GM12878 (cell line): ENCODE data around the gene SKP2.

Experiments used
- EGR1 ChIP-seq, 2 experiments: IDR thresholded peaks; 1 replicate in 1 of 2; 2 replicates in 1 of 2; pipeline ENCODE4 v1.6.1; 2011 to 2012; ENCODE audit warnings: low read depth in 2 of 2, low read length in 2 of 2, borderline replicate concordance in 1 of 2, mild to moderate bottlenecking in 1 of 2, moderate library complexity in 1 of 2
- MEF2B ChIP-seq: fragments of 450-650 bp; IDR thresholded peaks from 2 replicates; pipeline ENCODE4 v1.6.1; 2018; ENCODE audit warnings: mild to moderate bottlenecking, moderate library complexity; ENCODE audit not compliant: partially characterized antibody, poor library complexity, severe bottlenecking
- MYC ChIP-seq: IDR thresholded peaks from 2 replicates; pipeline ENCODE4 v1.6.1; 2011; ENCODE audit warnings: mild to moderate bottlenecking, low read length, moderate library complexity, inconsistent platforms; ENCODE audit not compliant: insufficient read depth, insufficient replicate concordance, insufficient read length, severe bottlenecking
- POLR2AphosphoS5 ChIP-seq: IDR thresholded peaks from 2 replicates; pipeline ENCODE4 v1.6.1; 2011; ENCODE audit warnings: mild to moderate bottlenecking, low read length, inconsistent platforms
- TF ChIP-seq, protein P1 (sequence below), 3 experiments: IDR thresholded peaks in 2 of 3; conservative IDR thresholded peaks in 1 of 3; 2 replicates each; pipeline ENCODE4 v1.5.1; 2011; ENCODE audit warnings: low read depth in 3 of 3, low read length in 3 of 3, mild to moderate bottlenecking in 3 of 3, control low read depth in 2 of 3, moderate library complexity in 2 of 3, inconsistent platforms in 1 of 3, mixed read lengths in 1 of 3; ENCODE audit not compliant: control insufficient read depth in 2 of 3, insufficient read depth in 1 of 3; ENCODE audit errors: extremely low read depth in 1 of 3

GRCh38 chr5:36135988-36136387 lies 15.9 kb upstream of the SKP2 start:
- TF ChIP-seq MEF2B (no peak), MYC (no peak), EGR1 (IDR thresholded peaks at IDR 0.05; ENCODE audit: borderline replicate concordance in 1 of 2, low read depth in 2 of 2, low read length in 2 of 2) (no peak), POLR2AphosphoS5 (no peak)
- TF ChIP-seq, protein P1, sequence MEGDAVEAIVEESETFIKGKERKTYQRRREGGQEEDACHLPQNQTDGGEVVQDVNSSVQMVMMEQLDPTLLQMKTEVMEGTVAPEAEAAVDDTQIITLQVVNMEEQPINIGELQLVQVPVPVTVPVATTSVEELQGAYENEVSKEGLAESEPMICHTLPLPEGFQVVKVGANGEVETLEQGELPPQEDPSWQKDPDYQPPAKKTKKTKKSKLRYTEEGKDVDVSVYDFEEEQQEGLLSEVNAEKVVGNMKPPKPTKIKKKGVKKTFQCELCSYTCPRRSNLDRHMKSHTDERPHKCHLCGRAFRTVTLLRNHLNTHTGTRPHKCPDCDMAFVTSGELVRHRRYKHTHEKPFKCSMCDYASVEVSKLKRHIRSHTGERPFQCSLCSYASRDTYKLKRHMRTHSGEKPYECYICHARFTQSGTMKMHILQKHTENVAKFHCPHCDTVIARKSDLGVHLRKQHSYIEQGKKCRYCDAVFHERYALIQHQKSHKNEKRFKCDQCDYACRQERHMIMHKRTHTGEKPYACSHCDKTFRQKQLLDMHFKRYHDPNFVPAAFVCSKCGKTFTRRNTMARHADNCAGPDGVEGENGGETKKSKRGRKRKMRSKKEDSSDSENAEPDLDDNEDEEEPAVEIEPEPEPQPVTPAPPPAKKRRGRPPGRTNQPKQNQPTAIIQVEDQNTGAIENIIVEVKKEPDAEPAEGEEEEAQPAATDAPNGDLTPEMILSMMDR (IDR thresholded peaks at IDR 0.05 in 2 of 3, conservative IDR thresholded peaks at IDR 0.05 in 1 of 3; ENCODE audit: control insufficient read depth in 2 of 3, extremely low read depth in 1 of 3, insufficient read depth in 1 of 3, low read depth in 3 of 3, low read length in 3 of 3) = no peak
